Measurements from ENCODE around the gene SLIT1. TPM values are rescaled to one million over a fixed set of nuclear protein-coding genes. Genes with fewer than 3 reads are reported as not detected.

Gene SLIT1
- total RNA-seq, 2 donors from 2014 or later, result 0.78 to 0.99 TPM

DNA sequence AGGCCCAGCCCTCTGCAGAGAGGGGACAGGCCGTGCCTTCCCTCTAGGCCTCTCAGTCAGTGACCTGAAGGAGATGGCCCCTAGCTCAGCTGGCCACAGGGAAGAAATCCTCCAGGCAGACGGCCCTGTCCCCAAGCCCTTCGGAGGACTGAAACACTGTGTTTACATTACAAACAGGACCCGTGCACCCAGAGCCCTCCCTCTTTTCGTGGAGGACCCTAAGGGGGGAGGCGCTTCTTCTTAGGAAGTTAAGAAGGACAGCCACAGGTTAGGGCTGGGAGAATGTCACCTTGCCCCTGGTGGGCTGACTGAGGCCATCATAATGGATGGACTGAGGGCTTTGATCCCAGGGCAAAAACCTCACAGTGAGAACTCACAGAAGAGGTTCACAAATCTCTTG lies 154.9 kb downstream of the SLIT1 start:
- no peaks in the 10 kb centered on the region for H3K4me1 ChIP-seq
- ATAC-seq (no peak), DNase-seq (no peak)
- no peaks in the 10 kb centered on the region for H3K27me3 ChIP-seq
- no peaks in the 10 kb centered on the region for H3K36me3 ChIP-seq (replicated peaks in 1 of 2; ENCODE audit: insufficient read depth in 1 of 2, low read depth in 2 of 2)
- no peaks in the 10 kb centered on the region for H3K9me3 ChIP-seq
- no peak overlapping the region for H3K27ac ChIP-seq
- 52 to 71% methylated on average over 6 of the region's 6 CpGs for WGBS, 2 donors
- no peak overlapping the region for H3K4me3 ChIP-seq
- intact Hi-C loops (cut with DNase I), result no loop called here
- no peak for TF ChIP-seq POLR2A (IDR thresholded peaks at IDR 0.05)
- TF ChIP-seq CTCF (IDR thresholded peaks at IDR 0.05), result no peak

DNA sequence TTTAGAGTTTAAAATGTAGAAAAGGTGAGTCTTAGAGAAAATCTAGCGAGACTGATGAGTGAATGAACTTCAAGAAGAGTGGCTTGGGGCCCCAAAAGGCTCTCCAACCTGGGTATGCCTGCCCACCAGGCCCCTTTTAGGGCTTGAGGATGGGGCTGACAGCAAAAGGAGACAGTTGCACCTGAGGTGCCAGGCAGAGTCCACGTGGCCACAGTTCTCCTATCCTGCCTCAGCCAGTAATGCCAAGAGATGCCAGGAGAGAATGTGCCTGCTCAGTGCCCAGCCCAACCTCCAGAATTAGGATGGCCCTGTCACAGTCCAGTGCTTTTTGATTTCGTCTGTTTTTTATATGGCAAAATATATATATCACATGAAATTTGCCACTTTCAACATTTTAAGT lies 156.5 kb downstream of the SLIT1 start:
- H3K27me3 ChIP-seq, result no peaks in the 10 kb centered on the region
- 67 to 73% methylated on average over 3 of the region's 3 CpGs for whole genome bisulfite sequencing, 2 donors
- ATAC-seq, result no peak
- no peak overlapping the region for H3K27ac ChIP-seq
- no peaks in the 10 kb centered on the region for H3K36me3 ChIP-seq (replicated peaks in 1 of 2; ENCODE audit: insufficient read depth in 1 of 2, low read depth in 2 of 2)
- no peak for DNase-seq
- TF ChIP-seq POLR2A (IDR thresholded peaks at IDR 0.05) (no peak), CTCF (IDR thresholded peaks at IDR 0.05) (no peak)
- H3K4me1 ChIP-seq, result peaks cover 10% of the 10 kb centered on the region
- intact Hi-C loops (cut with DNase I), result loop anchor here (5.0 to 10.0 kb wide), 2 partner anchors 262 to 384 kb away; no protein-coding TSS in a partner anchor
- H3K4me3 ChIP-seq, result no peak overlapping the region
- H3K9me3 ChIP-seq, result no peaks in the 10 kb centered on the region

- no peak overlapping the region for H3K27ac ChIP-seq
- WGBS, 2 donors, result 78 to 87% methylated on average over 3 of the region's 3 CpGs
- no peaks in the 10 kb centered on the region for H3K36me3 ChIP-seq (replicated peaks in 1 of 2; ENCODE audit: insufficient read depth in 1 of 2, low read depth in 2 of 2)
- H3K27me3 ChIP-seq, result no peaks in the 10 kb centered on the region
- H3K4me1 ChIP-seq, result peaks cover 15% of the 10 kb centered on the region
- H3K9me3 ChIP-seq, result no peaks in the 10 kb centered on the region
- intact Hi-C loops (cut with DNase I), result loop anchor here (5.0 to 10.0 kb wide), 2 partner anchors 262 to 384 kb away; no protein-coding TSS in a partner anchor
- TF ChIP-seq POLR2A (IDR thresholded peaks at IDR 0.05) (no peak), CTCF (IDR thresholded peaks at IDR 0.05) (no peak)
- H3K4me3 ChIP-seq, result no peak overlapping the region
- DNase-seq, result no peak
- no peak for ATAC-seq
These were observed 157.0 kb downstream of the SLIT1 start for GRCh38 chr10:97028832-97029178.

DNA sequence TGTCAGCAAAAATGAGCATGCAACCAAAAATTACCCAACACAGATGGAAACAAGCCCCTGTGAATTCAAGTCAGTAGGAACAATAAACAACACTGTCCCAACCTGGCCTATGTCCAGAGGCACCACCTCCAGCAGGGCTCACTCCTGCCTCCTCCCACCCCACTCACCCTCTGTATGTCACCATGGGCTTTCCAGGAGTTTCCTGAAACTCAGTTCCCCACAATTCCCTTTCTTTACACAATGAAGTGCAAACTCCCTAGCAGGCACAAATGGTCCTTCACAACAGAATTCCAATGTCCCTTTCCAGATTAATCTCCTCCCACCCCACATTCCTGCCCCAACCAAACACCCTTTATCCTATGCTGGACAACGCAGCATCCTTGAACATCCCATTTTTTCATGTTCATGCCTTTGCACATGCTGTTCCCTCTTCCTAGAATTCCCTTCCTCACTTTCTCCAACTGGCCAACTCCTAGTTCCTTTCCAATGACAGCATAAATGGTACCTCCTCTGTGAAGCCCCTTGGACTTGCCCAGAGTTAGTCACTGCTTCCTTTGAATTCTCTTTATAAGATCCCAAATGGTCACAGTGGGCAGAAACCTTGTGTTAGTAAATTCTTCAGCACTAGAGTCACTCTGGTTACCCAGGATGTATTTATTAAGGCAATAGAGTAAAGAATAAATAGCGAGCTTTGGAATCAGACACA lies 157.5 kb downstream of the SLIT1 start:
- intact Hi-C loops (cut with DNase I), result loop anchor here (5.0 to 10.0 kb wide), 2 partner anchors 261 to 383 kb away; no protein-coding TSS in a partner anchor
- ATAC-seq (no peak), DNase-seq (no peak)
- Histone ChIP-seq H3K27me3 (no peaks in the 10 kb centered on the region), H3K4me3 (no peak overlapping the region), H3K36me3 (replicated peaks in 1 of 2; ENCODE audit: insufficient read depth in 1 of 2, low read depth in 2 of 2) (no peaks in the 10 kb centered on the region), H3K4me1 (peaks cover 20% of the 10 kb centered on the region), H3K27ac (no peak overlapping the region), H3K9me3 (no peaks in the 10 kb centered on the region)
- TF ChIP-seq POLR2A (IDR thresholded peaks at IDR 0.05) (no peak), CTCF (IDR thresholded peaks at IDR 0.05) (no peak)
- 73 to 89% methylated on average over 2 of the region's 2 CpGs for WGBS, 2 donors

Data from body of pancreas (tissue), 4 donors.